ENCODE measurements around the gene UFD1. TPM values are rescaled to one million over a fixed set of nuclear protein-coding genes. Genes with fewer than 3 reads are reported as not detected.

UFD1 gene
- total and polyA plus RNA-seq, 9 of the 15 experiments (the other 6 are each of a cell fraction or from before 2014, with no cell fraction given): 238 to 645 (median 363) TPM

DNA sequence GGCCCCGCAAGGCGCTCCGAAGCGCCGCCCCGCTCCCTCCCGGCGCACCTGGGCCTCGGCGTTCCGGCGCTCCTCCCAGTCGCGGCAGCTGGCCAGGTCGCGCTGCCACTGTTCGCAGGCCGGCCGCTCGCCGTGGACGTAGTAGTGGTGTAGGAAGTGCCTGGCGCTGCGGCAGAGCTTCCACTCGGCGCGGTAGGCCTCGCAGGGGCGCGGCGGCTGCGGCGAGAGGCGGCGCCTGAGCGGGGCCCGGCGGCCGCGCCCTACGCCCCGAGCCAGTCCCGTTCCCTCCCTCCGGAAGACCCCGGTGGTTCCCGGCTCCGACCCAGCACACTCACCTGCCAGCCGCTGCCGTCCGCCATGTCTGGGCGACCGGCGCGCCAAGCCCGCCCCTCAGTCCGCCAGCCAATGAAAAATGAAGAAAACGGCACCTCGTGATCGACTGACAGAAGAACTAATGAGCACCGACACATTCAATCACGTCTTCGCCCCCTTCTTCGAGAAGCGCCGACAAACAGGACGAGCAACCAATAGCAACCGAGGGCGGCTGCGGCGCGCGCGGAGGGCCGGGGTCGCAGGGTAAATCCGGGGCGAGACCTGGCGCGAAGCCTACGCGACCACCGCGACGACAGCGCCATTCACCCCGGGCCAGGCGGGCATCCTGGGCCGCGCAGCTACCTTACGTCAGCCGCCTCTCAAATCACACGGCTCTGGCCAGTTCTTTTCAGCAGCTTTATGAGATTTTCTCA, 31.5 kb downstream of the UFD1 start, which contains the start of gene C22orf39 (continued):
- no peak for TF ChIP-seq THRAP3 (IDR thresholded peaks at IDR 0.05; ENCODE audit: borderline replicate concordance)
- TF ChIP-seq, protein P1, sequence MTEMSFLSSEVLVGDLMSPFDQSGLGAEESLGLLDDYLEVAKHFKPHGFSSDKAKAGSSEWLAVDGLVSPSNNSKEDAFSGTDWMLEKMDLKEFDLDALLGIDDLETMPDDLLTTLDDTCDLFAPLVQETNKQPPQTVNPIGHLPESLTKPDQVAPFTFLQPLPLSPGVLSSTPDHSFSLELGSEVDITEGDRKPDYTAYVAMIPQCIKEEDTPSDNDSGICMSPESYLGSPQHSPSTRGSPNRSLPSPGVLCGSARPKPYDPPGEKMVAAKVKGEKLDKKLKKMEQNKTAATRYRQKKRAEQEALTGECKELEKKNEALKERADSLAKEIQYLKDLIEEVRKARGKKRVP (CRISPR knock-in tag; IDR thresholded peaks at IDR 0.05): peak; percentile 80
- no peak for TF ChIP-seq ZNF253 (CRISPR knock-in tag; conservative IDR thresholded peaks at IDR 0.05)
- TF ChIP-seq, protein P2, sequence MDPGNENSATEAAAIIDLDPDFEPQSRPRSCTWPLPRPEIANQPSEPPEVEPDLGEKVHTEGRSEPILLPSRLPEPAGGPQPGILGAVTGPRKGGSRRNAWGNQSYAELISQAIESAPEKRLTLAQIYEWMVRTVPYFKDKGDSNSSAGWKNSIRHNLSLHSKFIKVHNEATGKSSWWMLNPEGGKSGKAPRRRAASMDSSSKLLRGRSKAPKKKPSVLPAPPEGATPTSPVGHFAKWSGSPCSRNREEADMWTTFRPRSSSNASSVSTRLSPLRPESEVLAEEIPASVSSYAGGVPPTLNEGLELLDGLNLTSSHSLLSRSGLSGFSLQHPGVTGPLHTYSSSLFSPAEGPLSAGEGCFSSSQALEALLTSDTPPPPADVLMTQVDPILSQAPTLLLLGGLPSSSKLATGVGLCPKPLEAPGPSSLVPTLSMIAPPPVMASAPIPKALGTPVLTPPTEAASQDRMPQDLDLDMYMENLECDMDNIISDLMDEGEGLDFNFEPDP (CRISPR knock-in tag; IDR thresholded peaks at IDR 0.05): peak; percentile 84; the same call in 1 of the 2 replicates
- TF ChIP-seq ETV5 (CRISPR knock-in tag; IDR thresholded peaks at IDR 0.05; ENCODE audit: low read depth): no peak
- TF ChIP-seq SMC3 (conservative IDR thresholded peaks at IDR 0.05; ENCODE audit: insufficient read depth, low read depth, low read length): no peak
- TF ChIP-seq HNRNPUL1 (IDR thresholded peaks at IDR 0.05; ENCODE audit: low read length): no peak
- peak; percentile 22; the same call in 1 of the 2 replicates for TF ChIP-seq STAT5A (IDR thresholded peaks at IDR 0.05; ENCODE audit: borderline replicate concordance, low read length)
- TF ChIP-seq, protein P3, sequence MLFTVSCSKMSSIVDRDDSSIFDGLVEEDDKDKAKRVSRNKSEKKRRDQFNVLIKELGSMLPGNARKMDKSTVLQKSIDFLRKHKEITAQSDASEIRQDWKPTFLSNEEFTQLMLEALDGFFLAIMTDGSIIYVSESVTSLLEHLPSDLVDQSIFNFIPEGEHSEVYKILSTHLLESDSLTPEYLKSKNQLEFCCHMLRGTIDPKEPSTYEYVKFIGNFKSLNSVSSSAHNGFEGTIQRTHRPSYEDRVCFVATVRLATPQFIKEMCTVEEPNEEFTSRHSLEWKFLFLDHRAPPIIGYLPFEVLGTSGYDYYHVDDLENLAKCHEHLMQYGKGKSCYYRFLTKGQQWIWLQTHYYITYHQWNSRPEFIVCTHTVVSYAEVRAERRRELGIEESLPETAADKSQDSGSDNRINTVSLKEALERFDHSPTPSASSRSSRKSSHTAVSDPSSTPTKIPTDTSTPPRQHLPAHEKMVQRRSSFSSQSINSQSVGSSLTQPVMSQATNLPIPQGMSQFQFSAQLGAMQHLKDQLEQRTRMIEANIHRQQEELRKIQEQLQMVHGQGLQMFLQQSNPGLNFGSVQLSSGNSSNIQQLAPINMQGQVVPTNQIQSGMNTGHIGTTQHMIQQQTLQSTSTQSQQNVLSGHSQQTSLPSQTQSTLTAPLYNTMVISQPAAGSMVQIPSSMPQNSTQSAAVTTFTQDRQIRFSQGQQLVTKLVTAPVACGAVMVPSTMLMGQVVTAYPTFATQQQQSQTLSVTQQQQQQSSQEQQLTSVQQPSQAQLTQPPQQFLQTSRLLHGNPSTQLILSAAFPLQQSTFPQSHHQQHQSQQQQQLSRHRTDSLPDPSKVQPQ (CRISPR knock-in tag; IDR thresholded peaks at IDR 0.05; ENCODE audit: borderline replicate concordance): no peak
- TF ChIP-seq ZSCAN29 (IDR thresholded peaks at IDR 0.05): peak; percentile 44; the same call in 1 of the 2 replicates
- no peak for TF ChIP-seq CEBPG (CRISPR knock-in tag; IDR thresholded peaks at IDR 0.05)
- TF ChIP-seq CEBPG (tag; conservative IDR thresholded peaks at IDR 0.05 in 1 of 2, IDR thresholded peaks at IDR 0.05 in 1 of 2): no peak
- TF ChIP-seq, protein P4, sequence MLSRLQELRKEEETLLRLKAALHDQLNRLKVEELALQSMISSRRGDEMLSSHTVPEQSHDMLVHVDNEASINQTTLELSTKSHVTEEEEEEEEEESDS (CRISPR knock-in tag; IDR thresholded peaks at IDR 0.05): no peak
- peak; percentile 83; the same call in 1 of the 2 replicates for TF ChIP-seq MTA1 (IDR thresholded peaks at IDR 0.05; ENCODE audit: borderline replicate concordance)
- TF ChIP-seq, protein P5, sequence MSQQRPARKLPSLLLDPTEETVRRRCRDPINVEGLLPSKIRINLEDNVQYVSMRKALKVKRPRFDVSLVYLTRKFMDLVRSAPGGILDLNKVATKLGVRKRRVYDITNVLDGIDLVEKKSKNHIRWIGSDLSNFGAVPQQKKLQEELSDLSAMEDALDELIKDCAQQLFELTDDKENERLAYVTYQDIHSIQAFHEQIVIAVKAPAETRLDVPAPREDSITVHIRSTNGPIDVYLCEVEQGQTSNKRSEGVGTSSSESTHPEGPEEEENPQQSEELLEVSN (IDR thresholded peaks at IDR 0.05; ENCODE audit: borderline replicate concordance in 1 of 2, extremely low read depth in 1 of 2, insufficient read depth in 1 of 2, insufficient read length in 1 of 2, low read depth in 1 of 2, low read length in 1 of 2, poor library complexity in 1 of 2, severe bottlenecking in 1 of 2): peak; percentile 90 to 92
- TF ChIP-seq ZNF695 (CRISPR knock-in tag; IDR thresholded peaks at IDR 0.05): peak; percentile 38; the same call in 1 of the 2 replicates
- TF ChIP-seq, protein P6, sequence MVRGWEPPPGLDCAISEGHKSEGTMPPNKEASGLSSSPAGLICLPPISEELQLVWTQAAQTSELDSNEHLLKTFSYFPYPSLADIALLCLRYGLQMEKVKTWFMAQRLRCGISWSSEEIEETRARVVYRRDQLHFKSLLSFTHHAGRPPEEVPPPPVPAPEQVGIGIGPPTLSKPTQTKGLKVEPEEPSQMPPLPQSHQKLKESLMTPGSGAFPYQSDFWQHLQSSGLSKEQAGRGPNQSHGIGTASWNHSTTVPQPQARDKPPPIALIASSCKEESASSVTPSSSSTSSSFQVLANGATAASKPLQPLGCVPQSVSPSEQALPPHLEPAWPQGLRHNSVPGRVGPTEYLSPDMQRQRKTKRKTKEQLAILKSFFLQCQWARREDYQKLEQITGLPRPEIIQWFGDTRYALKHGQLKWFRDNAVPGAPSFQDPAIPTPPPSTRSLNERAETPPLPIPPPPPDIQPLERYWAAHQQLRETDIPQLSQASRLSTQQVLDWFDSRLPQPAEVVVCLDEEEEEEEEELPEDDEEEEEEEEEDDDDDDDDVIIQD (CRISPR knock-in tag; IDR thresholded peaks at IDR 0.05): peak; percentile 41; the same call in 1 of the 2 replicates
- peak; percentile 99 for TF ChIP-seq MBD2 (IDR thresholded peaks at IDR 0.05; ENCODE audit: borderline replicate concordance, low read depth)
